Measurements from ENCODE around the gene HGS. TPM values are rescaled to one million over a fixed set of nuclear protein-coding genes. Genes with fewer than 3 reads are reported as not detected.

Gene HGS
- total and polyA plus RNA-seq, 2 of the 8 experiments (the other 6 are each of a cell fraction or from before 2014, with no cell fraction given) = 80.8 to 99.7 TPM

DNA sequence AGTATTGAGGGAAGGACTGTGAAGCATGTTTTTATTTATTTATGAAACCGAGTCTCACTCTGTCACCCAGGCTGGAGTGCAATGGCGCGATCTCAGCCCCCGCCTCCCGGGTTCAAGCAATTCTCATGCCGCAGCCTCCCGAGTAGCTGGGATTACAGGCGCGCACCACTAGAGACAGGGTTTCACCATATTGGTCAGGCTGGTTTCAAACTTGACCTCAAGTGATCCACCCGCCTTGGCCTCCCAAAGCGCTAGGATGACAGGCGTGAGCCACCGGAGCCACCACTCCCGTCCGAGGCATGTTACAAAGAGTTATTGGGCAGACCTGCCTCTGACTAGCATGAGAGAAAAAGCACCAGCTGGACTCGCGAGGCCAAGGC lies 22.4 kb downstream of the HGS start:
- Histone ChIP-seq H3K4me1 (replicated peaks in 1 of 4; ENCODE audit: control insufficient read depth in 3 of 4, insufficient read depth in 4 of 4, low read length in 3 of 4) (peaks cover 0 to 27% (median 18%) of the 10 kb centered on the region in 4 experiments; a peak in 5 of 7 replicates), H2BK5ac (ENCODE audit: low read depth, low read length) (no peak overlapping the region), H3K4me3 (ENCODE audit: extremely low read depth in 1 of 4, insufficient read depth in 2 of 4, low read depth in 3 of 4, low read length in 4 of 4) (no peak overlapping the region), H3K27me3 (replicated peaks in 1 of 4; ENCODE audit: control insufficient read depth in 3 of 4, extremely low read depth in 1 of 4, insufficient read depth in 3 of 4, low read length in 3 of 4) (no peaks in the 10 kb centered on the region; a peak in 1 of 7 replicates), H3K56ac (replicated peaks; ENCODE audit: insufficient read length, low read depth, low read length) (no peak overlapping the region), H2BK20ac (ENCODE audit: low read length) (no peak overlapping the region), H3K9me3 (ENCODE audit: insufficient read depth in 2 of 2, low read depth in 1 of 2, low read length in 1 of 2) (no peaks in the 10 kb centered on the region), H3K36me3 (ENCODE audit: control insufficient read depth in 2 of 4, insufficient read depth in 4 of 4, low read length in 3 of 4) (peaks cover 20 to 30% (median 26%) of the 10 kb centered on the region in 4 experiments), H3K14ac (ENCODE audit: insufficient read length) (no peak overlapping the region), H3K79me1 (ENCODE audit: low read depth, low read length) (peaks cover 14% of the 10 kb centered on the region), H2AK5ac (ENCODE audit: low read depth, low read length) (no peak overlapping the region), H2BK12ac (ENCODE audit: low read depth, low read length) (no peak overlapping the region), H3K23me2 (ENCODE audit: low read depth, low read length) (peaks cover 18% of the 10 kb centered on the region), H3K9ac (replicated peaks in 1 of 4; ENCODE audit: extremely low read depth in 1 of 4, low read depth in 3 of 4, low read length in 3 of 4) (no peak overlapping the region), H3K18ac (ENCODE audit: extremely low read depth, low read length) (no peak overlapping the region), H3K27ac (ENCODE audit: low read depth, low read length) (no peak overlapping the region), H3K4me2 (ENCODE audit: insufficient read depth in 1 of 2, low read depth in 2 of 2, low read length in 2 of 2) (no peak overlapping the region), H3K23ac (ENCODE audit: insufficient read length) (no peak overlapping the region), H3K4ac (replicated peaks; ENCODE audit: insufficient read length, low read depth, low read length) (no peak overlapping the region), H2BK15ac (ENCODE audit: low read length) (no peak overlapping the region), H4K91ac (replicated peaks; ENCODE audit: insufficient read length, low read length) (no peak overlapping the region), H4K8ac (ENCODE audit: extremely low read depth, insufficient read depth, low read length) (no peak overlapping the region), H2AFZ (ENCODE audit: low read length) (no peak overlapping the region), H4K5ac (ENCODE audit: insufficient read length, low read depth, low read length) (no peak overlapping the region), H2BK120ac (replicated peaks; ENCODE audit: low read depth, low read length) (no peak overlapping the region), H3K79me2 (ENCODE audit: control insufficient read depth in 1 of 2, insufficient read depth in 2 of 2, low read length in 2 of 2) (peaks cover 9 to 38% of the 10 kb centered on the region in 2 experiments; a peak in 3 of 4 replicates), H4K20me1 (replicated peaks in 1 of 2; ENCODE audit: control insufficient read depth in 1 of 2, insufficient read depth in 2 of 2, low read length in 2 of 2) (peaks cover 6 to 8% of the 10 kb centered on the region in 2 experiments)
- ChIA-PET CTCF (ENCODE audit: partially characterized antibody) (interaction anchor here (1.3 to 1.9 kb wide), 3 partner anchors 10 to 34 kb away, joined by 4 to 8 read pairs (median 6); no protein-coding TSS in a partner anchor), POLR2A (ENCODE audit: partially characterized antibody) (interaction anchor here (1.2 to 17.2 kb wide), 5 partner anchors 17 to 127 kb away, joined by 5 to 436 read pairs (median 6); partner anchors contain the start of genes ARL16, HGS, MCRIP1 and SLC25A10)
- FAIRE-seq (no peak), DNase-seq (ENCODE audit: low read depth in 1 of 2, low spot score in 2 of 2) (no peak)
- TF ChIP-seq KDM5A (IDR thresholded peaks at IDR 0.05; ENCODE audit: low read length) (no peak), YY1 (IDR thresholded peaks at IDR 0.05; ENCODE audit: low read depth, low read length) (no peak)
- TF ChIP-seq, protein P1, sequence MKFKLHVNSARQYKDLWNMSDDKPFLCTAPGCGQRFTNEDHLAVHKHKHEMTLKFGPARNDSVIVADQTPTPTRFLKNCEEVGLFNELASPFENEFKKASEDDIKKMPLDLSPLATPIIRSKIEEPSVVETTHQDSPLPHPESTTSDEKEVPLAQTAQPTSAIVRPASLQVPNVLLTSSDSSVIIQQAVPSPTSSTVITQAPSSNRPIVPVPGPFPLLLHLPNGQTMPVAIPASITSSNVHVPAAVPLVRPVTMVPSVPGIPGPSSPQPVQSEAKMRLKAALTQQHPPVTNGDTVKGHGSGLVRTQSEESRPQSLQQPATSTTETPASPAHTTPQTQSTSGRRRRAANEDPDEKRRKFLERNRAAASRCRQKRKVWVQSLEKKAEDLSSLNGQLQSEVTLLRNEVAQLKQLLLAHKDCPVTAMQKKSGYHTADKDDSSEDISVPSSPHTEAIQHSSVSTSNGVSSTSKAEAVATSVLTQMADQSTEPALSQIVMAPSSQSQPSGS (IDR thresholded peaks at IDR 0.05; ENCODE audit: low read length) = no peak
- 94% methylated on average over 17 of the region's 17 CpGs; no CpG with 5 or more reads in 1 of the 2 experiments for WGBS, 2 experiments (ENCODE audit: extremely low coverage in 1 of 2, insufficient coverage in 1 of 2, insufficient read length in 1 of 2, insufficient replicate concordance in 2 of 2, low coverage in 1 of 2, low lambda C conversion rate in 2 of 2, missing lambda C conversion rate in 1 of 2)

Measured in H1 (cell line).